H1 (cell line): ENCODE data around the gene AGPAT3. TPM values are rescaled to one million over a fixed set of nuclear protein-coding genes. Genes with fewer than 3 reads are reported as not detected.

Experiments used
- GTF2F1 ChIP-seq: IDR thresholded peaks from 2 replicates; pipeline ENCODE4 v1.6.1; 2012; ENCODE audit warnings: low read depth, low read length, improper control_type of control experiment, borderline replicate concordance
- polyA plus RNA-seq, 7 experiments: library from polyadenylated mRNA; depleted of rRNA in 3 of 7; stranded (reverse) in 5 of 7; unstranded in 2 of 7; fragments of >200 nt in 5 of 7; fragments of 200-250 nt in 2 of 7; gene quantifications; 1 replicate in 5 of 7; 2 replicates in 1 of 7; 4 replicates in 1 of 7; pipeline versions ENCODE4 v1.2.1 to v1.2.3, GENCODE V29; 2011 to 2013; ENCODE audit warnings: missing spikeins in 2 of 7, mixed read lengths in 2 of 7
- total RNA-seq: library from RNA; stranded (reverse); fragmentation: NEBNext Ultra II Directional; extraction: Animal tissue kit (Norgen Biotek cat#: 25700); gene quantifications from 2 replicates; pipeline ENCODE4 v1.2.1, GENCODE V29; 2021

The AGPAT3 gene
- total and polyA plus RNA-seq, 2 of the 8 experiments (the other 6 are each of a cell fraction or from before 2014, with no cell fraction given): 5.8 to 7.3 TPM

GRCh38 chr21:43973634-43973955 lies 108.6 kb downstream of the AGPAT3 start (continued):
- TF ChIP-seq GTF2F1: no peak
